NCI-H1105 treated with DMSO at 0.1 percent for 48 hours (cell line): ENCODE results near the gene XBP1.
"Not testable (repeated sequence)": the region's sequence is repeated elsewhere in the genome, so short reads cannot be mapped to it uniquely, and the experiment has no call there.

Source experiments
- DNase-seq: peaks from one replicate; lab custom pipeline; 2025; lab: John Stamatoyannopoulos, UW

Gene XBP1

DNA sequence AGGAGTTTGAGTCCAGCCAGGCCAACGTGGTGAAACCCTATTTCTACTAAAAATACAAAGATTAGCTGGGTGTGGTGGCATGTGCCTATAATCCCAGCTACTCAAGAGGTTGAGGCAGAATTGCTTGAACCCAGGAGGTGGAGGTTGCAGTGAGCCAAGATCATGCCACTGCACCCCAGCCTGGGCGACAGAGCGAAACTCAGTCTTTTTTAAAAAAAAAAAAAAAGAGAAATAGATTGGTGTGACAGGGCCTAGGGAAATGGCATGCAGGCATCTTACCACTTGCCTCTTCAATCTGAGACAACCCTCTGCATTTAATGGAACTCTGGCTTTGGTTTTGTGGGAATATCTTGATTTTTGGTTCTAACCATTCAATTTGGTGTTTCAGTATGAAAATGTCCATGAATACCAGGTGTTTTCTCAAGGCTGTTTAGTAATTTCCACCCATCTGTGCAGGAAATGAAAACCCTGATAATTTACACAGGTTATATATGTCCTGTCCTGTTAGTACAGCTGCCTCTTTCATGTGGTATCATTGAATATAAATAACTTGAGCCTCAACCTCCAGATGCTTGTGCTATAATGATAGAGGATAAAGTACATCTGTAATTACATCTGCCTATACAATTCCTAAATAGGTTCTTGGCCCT lies 8.4 kb downstream of the XBP1 start:
- no peak for DNase-seq

DNA sequence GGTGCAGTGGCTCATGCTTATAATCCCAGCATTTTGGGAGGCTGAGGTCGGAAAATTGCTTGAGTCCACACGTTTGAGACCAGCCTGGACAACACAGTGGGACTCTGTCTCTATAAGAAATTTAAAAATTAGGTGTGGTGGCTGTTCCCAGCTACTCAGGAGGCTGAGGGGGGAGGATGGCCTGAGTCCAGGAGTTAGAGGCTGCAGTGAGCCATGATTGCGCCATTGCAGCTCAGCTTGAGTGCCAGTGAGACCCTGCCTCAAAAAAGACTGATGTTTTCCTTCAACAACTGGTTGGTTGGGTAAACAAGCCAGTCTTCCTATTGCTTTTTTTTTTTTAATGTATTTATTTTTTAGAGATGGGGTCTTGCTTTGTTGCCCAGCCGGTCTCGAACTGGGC lies 9.2 kb downstream of the XBP1 start:
- DNase-seq = no peak

DNA sequence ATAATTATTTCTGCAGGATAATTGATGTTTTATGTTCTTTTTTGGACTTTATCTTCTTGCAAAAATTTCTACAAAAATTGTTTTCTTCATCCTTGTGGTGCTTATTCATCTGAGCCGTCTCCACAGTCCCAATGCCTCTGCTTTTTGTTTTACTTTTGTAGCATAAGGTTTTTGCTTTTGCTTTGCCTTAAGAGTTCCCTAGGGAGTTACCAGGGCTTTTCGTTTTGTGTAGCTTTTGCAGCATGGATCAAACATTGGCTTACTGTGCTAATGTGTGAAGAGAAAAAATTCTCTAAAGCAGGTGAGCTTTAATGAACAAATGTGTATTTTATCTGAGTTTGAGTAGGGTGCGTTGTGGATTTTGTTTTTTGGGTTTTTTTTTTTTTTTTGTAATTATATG lies 11.8 kb downstream of the XBP1 start:
- DNase-seq = no peak

DNA sequence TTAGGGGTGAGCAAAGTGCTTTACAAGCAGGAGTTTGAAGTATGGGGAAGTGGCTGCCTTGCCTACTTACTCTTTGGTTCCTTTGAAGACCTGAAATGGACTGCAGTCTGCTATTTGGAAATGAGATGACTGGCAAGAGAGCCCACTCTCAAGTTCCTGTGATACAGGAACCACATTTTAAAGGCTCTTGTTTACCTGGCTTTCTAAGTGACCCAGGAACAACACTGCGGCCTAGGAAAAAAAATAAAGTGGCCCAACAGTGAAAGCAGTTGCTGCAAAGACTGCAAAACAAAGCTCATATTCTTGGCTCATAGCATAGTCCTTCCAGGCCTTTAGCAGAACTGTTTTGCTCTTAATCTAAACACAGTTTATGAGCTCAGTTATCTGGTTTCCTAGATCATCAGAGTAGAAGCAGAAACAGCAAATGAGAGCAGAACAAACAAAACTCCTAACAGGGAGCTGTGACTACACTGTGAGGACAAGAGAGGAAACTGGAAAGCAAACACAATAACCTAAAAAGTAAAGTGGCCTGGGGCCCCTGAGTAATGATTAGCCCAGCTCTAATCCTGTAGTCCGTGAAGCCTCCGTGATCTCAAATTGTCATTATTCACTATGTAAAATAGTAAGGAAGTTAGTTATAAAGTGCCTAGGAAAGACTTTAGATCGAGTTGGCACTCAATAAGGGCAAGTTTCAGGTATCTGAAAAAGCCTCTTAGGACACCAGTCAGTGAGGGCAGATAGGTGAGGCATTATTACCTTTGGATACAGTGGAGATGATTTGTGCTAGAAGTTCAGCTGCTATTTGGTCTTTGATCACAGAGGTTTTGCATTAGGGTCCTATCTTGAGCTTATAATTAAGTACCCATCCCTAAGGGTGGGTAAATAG lies 16.3 kb downstream of the XBP1 start:
- DNase-seq = no peak

DNA sequence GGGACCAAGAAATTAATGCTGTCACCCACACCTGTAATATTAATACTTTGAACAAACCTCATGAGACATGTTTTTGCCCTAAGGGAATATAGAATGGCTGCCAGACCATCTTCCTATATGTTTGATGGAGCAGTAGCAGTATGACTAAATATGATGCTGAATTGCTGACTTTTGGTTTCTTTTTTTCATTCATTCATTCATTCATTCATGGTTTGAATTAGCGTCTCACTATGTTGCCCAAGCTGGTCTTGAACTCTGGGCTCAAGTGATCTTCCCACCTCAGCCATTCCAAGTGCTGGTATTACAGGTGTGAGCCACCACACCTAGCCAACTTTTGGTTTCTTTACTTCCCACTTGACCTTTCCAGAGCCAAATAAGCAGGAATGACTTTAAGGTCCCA lies 20.1 kb downstream of the XBP1 start:
- no peak for DNase-seq

DNA sequence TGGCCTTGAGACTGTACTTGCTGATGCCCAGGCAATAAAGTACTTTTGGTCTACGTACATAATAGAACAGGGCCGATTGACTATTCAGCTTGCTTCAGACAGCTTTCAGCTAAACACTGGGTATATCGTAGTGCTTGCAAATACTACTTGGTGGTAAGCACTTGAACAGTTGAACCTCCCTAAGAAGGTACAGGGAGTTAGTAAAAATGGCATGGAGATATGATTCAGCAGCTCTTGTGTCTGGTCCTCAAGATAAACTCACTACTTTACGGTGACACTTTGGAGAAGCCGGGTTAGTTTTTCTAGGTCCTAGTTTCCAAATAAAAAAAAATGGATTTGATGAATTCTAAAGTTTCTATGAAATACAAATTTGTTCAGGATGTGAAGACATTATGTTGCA lies 20.5 kb downstream of the XBP1 start:
- DNase-seq = no peak

DNA sequence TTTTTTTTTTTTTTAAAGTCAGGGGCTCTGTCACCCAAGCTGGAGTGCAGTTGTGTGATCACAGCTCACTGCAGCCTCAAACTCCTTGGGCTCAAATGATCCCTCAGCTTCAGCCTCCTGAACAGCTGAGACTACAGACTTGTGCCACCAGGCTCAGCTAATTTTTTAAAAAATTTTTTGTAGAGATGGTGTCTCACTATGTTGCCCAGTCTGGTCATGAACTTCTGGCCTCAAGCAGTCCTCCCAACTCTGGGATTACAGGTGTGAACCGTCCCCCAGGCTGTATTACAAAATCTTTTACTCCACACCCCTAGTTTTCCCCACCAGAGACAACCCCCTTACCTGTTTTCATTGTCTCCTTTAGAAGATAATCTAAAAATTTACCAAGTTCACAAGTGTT lies 26.0 kb downstream of the XBP1 start:
- DNase-seq = no peak

DNA sequence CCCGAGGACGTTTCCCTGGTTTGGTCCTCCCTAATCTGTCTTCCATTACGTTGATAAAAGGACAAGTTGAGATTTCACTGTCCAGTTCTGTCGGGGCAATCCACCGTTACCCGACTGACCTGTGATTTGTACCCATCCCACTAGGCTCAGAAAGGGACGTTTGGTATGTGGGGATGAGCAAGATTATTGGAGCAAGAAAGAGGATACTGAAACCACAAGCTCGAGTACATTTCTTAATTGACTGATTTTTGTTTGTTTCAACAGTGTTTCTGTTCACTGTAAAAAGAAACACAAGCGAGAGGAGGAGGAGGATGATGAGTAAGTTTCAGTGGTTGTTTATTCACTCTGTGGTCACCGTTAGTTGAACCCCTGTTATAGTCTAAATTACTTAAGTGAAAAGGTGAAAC lies 26.9 kb downstream of the XBP1 start:
- DNase-seq = no peak

DNA sequence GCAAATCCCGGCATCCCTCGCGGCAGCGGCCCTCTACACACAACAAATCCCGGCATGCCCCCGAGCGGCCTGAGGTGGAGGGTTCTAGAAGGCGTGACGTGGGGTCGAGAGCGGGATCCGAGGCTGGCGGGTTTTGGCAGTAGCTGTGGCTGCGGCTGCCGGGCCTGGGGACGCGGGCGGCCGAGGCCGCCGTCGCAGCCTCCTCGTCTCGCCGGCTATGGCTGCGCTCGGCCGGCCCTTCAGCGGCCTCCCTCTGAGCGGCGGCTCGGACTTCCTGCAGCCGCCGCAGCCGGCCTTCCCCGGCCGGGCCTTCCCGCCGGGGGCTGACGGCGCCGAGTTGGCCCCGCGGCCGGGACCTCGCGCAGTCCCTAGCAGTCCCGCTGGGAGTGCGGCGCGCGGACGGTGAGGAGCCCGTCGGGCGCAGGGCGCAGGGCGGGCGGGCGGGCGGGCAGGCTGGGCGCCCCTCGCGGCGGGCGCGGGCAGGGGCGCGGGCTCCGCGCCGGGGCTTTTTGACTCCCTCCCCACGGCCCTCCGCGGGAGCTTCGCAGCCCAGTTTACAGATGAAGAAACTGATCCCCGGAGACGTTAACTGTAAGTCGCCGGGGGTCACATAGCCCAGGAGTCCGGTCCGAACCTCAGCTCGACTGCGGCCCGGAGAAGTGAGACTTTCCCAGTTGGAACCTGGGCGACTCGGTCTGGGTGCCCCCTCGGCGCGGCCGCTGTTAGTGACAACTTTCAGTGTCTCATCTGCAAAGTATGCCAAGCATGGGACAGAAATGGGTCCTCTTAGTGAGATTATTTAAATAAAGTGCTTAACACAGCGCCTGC lies 27.5 kb downstream of the XBP1 start, which contains the start of gene CCDC117:
TSS of gene CCDC117 (plus strand) at position 63 of the 828 bp plus-strand sequence. CDS start at position 218, 155 bp downstream.
- peak; percentile 89 for DNase-seq

DNA sequence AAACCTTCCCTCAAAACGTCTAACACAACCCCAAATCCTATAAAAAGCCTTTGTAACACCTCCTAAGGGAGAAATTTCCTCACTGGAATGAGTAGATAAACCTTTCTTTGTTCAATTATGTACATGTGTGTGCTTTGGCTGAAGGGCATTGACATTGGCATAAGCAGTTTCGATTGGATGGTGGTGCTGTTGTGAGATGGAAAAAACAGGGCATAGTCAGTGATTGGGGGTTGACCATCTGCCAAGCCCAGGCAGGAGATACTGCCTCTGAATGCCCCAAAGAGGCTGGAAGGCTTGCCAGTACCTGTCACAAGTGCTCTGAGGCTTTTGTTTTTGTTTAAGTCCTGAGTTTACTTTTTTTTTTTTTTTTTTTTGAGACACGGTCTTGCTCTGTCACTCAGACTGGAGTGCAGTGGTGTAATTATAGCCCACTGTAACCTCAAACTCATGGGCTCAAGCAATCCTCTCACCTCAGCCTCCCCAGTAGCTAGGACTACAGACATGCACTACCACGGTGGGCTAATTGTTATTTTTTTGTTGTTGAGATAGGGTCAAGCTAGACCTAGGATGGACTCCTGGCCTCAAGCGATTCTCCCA lies 29.1 kb downstream of the XBP1 start:
- peak; percentile 95 for DNase-seq

DNA sequence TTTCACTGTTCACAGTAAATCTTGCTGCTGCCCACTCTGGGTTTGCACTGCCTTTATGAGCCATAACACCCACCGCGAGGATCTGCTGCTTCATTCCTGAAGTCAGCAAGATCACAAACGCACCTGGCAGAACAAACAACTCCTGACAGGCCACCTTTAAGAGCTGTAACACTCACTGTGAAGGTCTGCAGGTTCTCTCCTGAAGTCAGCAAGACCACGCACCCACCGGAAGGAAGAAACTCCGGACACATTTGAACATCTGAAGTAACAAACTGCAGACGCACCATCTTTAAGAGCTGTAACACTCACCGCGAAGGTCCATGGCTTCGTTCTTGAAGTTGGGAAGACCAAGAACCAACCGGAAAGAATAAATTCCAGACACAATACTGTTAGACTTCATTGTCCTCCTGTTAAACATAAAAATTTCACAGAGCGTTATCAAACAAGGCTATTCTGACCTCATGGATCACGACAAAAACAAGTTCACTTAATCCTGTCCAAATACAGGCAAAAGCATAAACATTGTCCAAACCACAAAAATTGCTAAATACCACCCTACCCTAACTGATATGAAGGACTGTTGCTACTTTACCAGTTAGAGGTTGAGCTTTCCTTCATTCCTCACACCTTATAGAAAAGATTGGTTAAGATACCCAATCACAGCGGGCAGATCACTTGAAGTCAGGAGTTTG lies 30.8 kb downstream of the XBP1 start:
- DNase-seq = no peak

DNA sequence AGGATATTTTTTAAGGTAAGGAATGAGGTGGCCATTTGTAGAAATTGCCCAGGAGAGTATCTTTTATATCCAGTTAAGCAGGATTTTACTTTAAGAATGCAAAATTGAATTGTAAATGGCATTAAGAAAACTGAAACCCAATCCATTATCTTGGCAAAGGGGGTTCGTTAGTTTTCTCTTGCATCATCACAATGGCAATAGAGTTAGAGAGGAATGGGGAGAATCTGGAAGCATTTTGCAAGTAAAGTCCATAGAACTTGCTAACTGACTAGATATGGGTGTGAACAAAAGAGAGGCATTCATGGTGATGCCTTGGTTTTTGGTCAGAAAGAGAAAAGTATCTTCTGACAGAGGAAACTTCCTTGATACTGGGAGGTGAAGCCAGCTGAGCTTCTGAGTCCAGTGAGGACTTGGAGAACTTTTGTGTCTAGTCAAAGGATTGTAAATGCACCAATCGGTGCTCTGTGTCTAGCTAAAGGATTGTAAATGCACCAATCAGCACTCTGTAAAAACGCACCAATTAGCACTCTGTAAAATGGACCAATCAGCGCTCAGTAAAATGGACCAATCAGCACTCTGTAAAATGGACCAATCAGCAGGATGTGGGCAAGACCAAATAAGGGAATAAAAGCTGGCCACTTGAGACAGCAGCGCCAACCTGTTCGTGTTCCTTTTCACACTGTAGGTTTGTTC lies 31.5 kb downstream of the XBP1 start:
- no peak for DNase-seq

DNA sequence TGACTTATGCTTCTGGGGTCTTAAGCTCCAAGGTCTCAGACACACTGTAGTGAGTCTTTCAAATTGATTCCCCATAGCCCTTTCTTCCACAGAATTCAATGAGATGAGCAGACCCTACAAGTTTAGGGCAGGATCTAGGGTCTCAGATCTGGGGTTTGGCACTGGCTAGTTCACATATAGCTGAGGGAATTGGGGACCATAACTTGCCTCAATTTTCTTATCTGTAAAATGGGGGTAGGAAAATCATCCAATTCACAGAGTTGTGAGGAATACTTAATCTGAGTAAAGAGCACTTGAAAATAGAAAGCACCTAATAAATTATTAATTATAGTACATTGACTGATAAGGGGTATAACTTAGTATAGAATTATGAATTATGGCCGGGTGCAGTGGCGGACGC lies 33.7 kb downstream of the XBP1 start:
- DNase-seq = no peak

DNA sequence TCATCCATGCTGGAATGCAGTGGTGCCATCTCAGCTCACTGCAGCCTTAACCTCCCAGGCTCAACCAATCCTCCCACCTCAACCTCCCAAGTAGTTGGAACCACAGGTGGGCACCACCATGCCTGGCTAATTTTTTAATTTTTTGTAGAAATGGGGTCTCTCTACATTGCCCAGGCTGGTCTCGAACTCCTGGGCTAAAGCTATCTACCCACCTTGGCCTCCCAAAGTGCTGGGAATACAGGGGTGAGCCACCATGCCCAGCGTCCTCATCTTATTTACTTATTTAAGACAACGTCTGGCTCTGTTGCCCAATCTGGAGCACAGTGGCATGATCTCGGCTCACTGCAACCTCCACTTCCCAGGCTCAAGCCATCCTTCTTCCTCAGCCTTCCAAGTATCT lies 38.4 kb downstream of the XBP1 start:
- not testable (repeated sequence) for DNase-seq

DNA sequence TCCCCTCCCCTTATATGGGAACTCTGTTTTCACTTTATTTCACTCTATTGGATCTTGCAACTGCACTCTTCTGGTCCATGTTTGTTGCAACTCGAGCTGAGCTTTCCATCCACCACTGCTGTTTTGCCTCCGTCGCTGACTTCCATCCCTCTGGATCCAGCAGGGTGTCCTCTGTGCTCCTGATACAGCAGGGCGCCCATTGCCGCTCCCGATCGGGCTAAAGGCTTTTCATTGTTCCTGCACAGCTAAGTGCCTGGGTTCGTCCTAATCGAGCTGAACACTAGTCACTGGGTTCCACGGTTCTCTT lies 39.0 kb downstream of the XBP1 start:
- DNase-seq = no peak

DNA sequence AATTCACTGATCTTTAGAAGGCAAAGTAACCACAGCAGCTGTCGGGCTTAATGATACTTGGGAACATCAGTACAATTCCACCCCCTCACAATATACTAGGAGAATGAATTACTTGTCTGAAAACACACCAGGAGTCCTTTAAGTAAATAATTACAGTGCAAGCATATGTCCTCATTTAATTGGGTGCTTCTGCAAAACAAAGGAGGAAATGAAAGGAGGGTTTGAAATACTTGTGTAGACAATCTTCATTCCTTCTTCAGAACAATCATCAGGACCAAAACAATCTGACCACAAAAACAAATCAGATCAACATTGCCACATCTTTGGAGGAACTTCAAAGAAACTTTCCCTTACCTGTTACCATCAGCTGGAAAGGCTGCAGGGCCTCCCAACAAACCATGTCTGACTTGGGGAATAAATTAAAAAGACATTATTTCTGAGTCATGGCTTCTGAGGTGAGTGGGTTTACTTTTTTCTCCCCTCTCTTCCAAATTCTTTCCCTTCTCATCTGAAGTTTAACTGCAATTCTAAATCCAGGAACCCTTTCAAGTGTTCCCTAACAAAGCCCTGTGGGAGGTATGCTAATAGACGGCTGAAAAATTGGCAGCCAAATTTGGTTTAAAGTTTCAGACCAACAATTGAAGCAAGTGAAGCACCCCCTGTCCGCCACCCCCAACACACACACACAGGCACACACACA lies 40.4 kb downstream of the XBP1 start:
- peak; percentile 41 for DNase-seq

DNA sequence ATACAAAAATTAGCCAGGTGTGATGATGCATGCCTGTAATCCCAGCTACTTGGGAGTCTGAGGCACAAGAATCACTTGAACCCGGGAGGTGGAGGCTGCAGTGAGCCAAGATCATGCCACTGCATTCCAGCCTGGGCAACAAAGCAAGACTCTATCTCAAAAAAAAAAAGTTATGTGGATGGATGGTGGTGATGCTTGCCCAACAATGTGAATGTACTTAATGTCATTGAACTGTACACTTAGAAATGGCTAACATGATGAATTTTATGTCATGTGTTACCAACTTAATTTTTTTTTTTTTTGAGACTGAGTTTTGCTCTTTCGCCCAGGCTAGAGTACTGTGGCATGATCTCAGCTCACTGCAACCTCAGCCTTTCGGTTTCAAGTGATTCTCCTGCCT lies 45.9 kb downstream of the XBP1 start:
- DNase-seq = not testable (repeated sequence)

DNA sequence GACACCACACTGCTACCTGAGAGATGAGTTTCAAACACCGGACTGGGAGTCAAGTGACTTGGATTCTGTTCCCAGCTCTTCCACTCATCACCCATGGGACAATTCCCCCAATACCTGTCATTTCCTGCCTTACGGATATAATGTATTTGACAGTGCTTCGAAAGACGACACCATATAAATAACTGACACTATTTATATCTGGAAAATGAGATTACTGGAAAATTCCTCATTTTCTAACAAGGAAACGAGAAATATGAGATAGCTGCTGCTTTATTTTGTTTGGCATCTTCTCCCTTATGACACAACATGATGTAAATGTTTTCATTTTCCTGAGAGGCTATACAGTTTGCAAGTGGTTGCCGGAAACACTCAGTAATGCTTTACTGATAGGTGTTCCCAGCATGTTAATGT lies 49.9 kb downstream of the XBP1 start:
- no peak for DNase-seq
